ENCODE data around the gene MMAB. TPM values are rescaled to one million over a fixed set of nuclear protein-coding genes. Genes with fewer than 3 reads are reported as not detected.

The MMAB gene
- total and polyA plus RNA-seq, 2 donors (not counting 3 experiments of a cell fraction or from before 2014, with no cell fraction given): 39.1 to 46.0 TPM

DNA sequence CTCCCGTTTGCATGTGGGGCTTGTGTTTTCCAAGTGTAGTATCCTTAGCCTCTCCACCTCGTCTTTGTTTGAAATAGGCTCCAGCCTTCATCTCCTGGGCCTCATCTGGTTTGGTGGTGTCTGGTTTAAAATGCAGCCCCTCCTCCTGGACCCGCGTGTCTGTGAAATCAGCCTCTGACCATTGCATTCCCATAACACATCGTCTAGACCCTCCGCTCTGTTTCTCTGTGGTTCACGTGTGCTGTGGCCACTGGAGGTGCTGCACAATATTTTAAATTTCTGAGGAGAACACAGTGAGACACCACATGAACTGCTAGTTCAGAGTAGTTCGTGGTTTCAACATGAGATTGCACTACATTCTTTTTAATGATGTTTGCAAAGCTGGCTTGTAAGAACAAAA is 60.3 kb downstream of the MMAB start:
- Histone ChIP-seq H3K27me3 (ENCODE audit: control insufficient read depth in 2 of 2, insufficient read depth in 2 of 2, low read length in 2 of 2) (no peaks in the 10 kb centered on the region), H3K79me2 (ENCODE audit: control insufficient read depth, insufficient read depth, low read length) (no peaks in the 10 kb centered on the region), H2AFZ (ENCODE audit: low read depth, low read length) (no peak overlapping the region), H3K9me3 (replicated peaks; ENCODE audit: control insufficient read depth, insufficient read depth, low read length) (no peaks in the 10 kb centered on the region), H3K4me3 (replicated peaks in 1 of 3; ENCODE audit: insufficient read depth in 1 of 3, low read depth in 1 of 3, low read length in 3 of 3) (no peak overlapping the region), H3K9me1 (replicated peaks; ENCODE audit: control insufficient read depth, extremely low read depth, insufficient read depth, low read length) (no peaks in the 10 kb centered on the region), H3K4me1 (ENCODE audit: control insufficient read depth, extremely low read depth, insufficient read depth, low read length) (no peaks in the 10 kb centered on the region), H3K36me3 (ENCODE audit: control insufficient read depth in 2 of 2, extremely low read depth in 1 of 2, insufficient read depth in 2 of 2, low read length in 2 of 2) (peaks cover 12 to 36% of the 10 kb centered on the region in 2 experiments), H3K27ac (ENCODE audit: insufficient read depth, low read depth, low read length) (no peak overlapping the region), H4K20me1 (replicated peaks; ENCODE audit: control insufficient read depth, extremely low read depth, insufficient read depth, low read length) (no peaks in the 10 kb centered on the region), H3K9ac (replicated peaks; ENCODE audit: extremely low read depth, insufficient read depth, low read length) (no peak overlapping the region), H3K4me2 (ENCODE audit: insufficient read depth, low read length) (no peak overlapping the region)
- FAIRE-seq (no peak), DNase-seq (ENCODE audit: low read depth, low spot score) (no peak)
- TF ChIP-seq FOS (IDR thresholded peaks at IDR 0.05; ENCODE audit: borderline replicate concordance, insufficient read depth, low read length): no peak
- TF ChIP-seq, protein P1, sequence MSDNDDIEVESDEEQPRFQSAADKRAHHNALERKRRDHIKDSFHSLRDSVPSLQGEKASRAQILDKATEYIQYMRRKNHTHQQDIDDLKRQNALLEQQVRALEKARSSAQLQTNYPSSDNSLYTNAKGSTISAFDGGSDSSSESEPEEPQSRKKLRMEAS (IDR thresholded peaks at IDR 0.05; ENCODE audit: insufficient read depth, insufficient read length): no peak
- CTCF ChIA-PET: interaction anchor here (1.6 kb wide), 1 partner anchor 262 kb away, joined by 3 read pairs; no protein-coding TSS in a partner anchor
- POLR2A ChIA-PET: no interaction called here
- intact Hi-C loops (cut with micrococcal nuclease) (no loop called here), dilution Hi-C loops (cut with MboI; ENCODE audit: extremely low pct_ligation_motif_present, low sequenced_read_pairs) (no loop called here)
- BruUV-seq (replicated peaks): no TSS peak

DNA sequence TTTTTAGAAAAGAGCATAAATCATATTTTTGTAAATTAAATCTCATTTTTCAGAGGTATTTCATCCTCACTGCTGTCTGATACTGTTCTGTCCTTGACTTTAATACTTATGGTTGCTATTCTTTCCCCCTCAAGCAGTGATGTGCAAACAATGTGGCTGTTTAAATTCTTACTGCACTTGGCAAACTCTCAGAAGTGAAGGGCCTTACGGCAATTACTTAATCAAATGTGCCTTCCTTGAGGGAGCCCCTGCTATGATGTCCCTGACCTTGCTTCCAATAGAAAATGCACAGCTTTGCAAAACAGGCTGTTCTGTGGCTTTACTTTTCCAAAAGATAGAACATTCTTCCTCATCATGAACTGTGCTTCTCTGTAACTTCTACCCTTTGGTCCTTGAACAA is 60.7 kb downstream of the MMAB start:
- no peak for FAIRE-seq
- Histone ChIP-seq H3K4me3 (replicated peaks in 1 of 3; ENCODE audit: insufficient read depth in 1 of 3, low read depth in 1 of 3, low read length in 3 of 3) (no peak overlapping the region), H3K4me2 (ENCODE audit: insufficient read depth, low read length) (no peak overlapping the region), H3K9ac (replicated peaks; ENCODE audit: extremely low read depth, insufficient read depth, low read length) (no peak overlapping the region), H3K9me3 (replicated peaks; ENCODE audit: control insufficient read depth, insufficient read depth, low read length) (no peaks in the 10 kb centered on the region), H3K9me1 (replicated peaks; ENCODE audit: control insufficient read depth, extremely low read depth, insufficient read depth, low read length) (no peaks in the 10 kb centered on the region), H3K36me3 (ENCODE audit: control insufficient read depth in 2 of 2, extremely low read depth in 1 of 2, insufficient read depth in 2 of 2, low read length in 2 of 2) (peaks cover 14 to 36% of the 10 kb centered on the region in 2 experiments), H3K4me1 (ENCODE audit: control insufficient read depth, extremely low read depth, insufficient read depth, low read length) (no peaks in the 10 kb centered on the region), H4K20me1 (replicated peaks; ENCODE audit: control insufficient read depth, extremely low read depth, insufficient read depth, low read length) (no peaks in the 10 kb centered on the region), H3K79me2 (ENCODE audit: control insufficient read depth, insufficient read depth, low read length) (no peaks in the 10 kb centered on the region), H3K27ac (ENCODE audit: insufficient read depth, low read depth, low read length) (no peak overlapping the region), H2AFZ (ENCODE audit: low read depth, low read length) (no peak overlapping the region), H3K27me3 (ENCODE audit: control insufficient read depth in 2 of 2, insufficient read depth in 2 of 2, low read length in 2 of 2) (no peaks in the 10 kb centered on the region)
- TF ChIP-seq GATA2 (IDR thresholded peaks at IDR 0.05; ENCODE audit: insufficient read depth, insufficient read length, low read depth, low read length): no peak
- TF ChIP-seq, protein P2, sequence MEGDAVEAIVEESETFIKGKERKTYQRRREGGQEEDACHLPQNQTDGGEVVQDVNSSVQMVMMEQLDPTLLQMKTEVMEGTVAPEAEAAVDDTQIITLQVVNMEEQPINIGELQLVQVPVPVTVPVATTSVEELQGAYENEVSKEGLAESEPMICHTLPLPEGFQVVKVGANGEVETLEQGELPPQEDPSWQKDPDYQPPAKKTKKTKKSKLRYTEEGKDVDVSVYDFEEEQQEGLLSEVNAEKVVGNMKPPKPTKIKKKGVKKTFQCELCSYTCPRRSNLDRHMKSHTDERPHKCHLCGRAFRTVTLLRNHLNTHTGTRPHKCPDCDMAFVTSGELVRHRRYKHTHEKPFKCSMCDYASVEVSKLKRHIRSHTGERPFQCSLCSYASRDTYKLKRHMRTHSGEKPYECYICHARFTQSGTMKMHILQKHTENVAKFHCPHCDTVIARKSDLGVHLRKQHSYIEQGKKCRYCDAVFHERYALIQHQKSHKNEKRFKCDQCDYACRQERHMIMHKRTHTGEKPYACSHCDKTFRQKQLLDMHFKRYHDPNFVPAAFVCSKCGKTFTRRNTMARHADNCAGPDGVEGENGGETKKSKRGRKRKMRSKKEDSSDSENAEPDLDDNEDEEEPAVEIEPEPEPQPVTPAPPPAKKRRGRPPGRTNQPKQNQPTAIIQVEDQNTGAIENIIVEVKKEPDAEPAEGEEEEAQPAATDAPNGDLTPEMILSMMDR (IDR thresholded peaks at IDR 0.05; ENCODE audit: extremely low read depth in 1 of 2, insufficient read depth in 1 of 2, low read depth in 1 of 2, low read length in 2 of 2): no peak
- no peak for TF ChIP-seq EZH2 (IDR thresholded peaks at IDR 0.05; ENCODE audit: borderline replicate concordance, low read depth, low read length, severe bottlenecking)
- TF ChIP-seq, protein P1 (IDR thresholded peaks at IDR 0.05; ENCODE audit: insufficient read depth, insufficient read length): no peak
- no peak for TF ChIP-seq POLR2A (IDR thresholded peaks at IDR 0.05; ENCODE audit: low read depth, low read length)
- TF ChIP-seq JUN (IDR thresholded peaks at IDR 0.05; ENCODE audit: borderline replicate concordance, insufficient read depth, insufficient read length, low read depth): no peak
- TF ChIP-seq FOS (IDR thresholded peaks at IDR 0.05; ENCODE audit: borderline replicate concordance, insufficient read depth, low read length): no peak
- no peak for TF ChIP-seq POLR2AphosphoS5 (IDR thresholded peaks at IDR 0.05; ENCODE audit: insufficient read depth, low read depth, low read length)
- TF ChIP-seq MYC (IDR thresholded peaks at IDR 0.05; ENCODE audit: low read depth, low read length): no peak
- dilution Hi-C loops (cut with MboI; ENCODE audit: extremely low pct_ligation_motif_present, low sequenced_read_pairs) (no loop called here), intact Hi-C loops (cut with micrococcal nuclease) (no loop called here)
- CTCF ChIA-PET: interaction anchor here (1.6 kb wide), 1 partner anchor 262 kb away, joined by 3 read pairs; no protein-coding TSS in a partner anchor
- no peak for DNase-seq (ENCODE audit: low read depth, low spot score)
- no TSS peak for BruUV-seq (replicated peaks)
- POLR2A ChIA-PET: no interaction called here

Measured in endothelial cell of umbilical vein (primary cell).